Large intestine (tissue), 3 donors: Measurements from ENCODE around the gene PRDX2. TPM values are rescaled to one million over a fixed set of nuclear protein-coding genes. Genes with fewer than 3 reads are reported as not detected.

ENCODE experiments used
- DNase-seq, 2 donors: peaks; one replicate each; pipeline versions ENCODE4 v3.0.0 to v3.0.0-alpha.2; 2013
- H3K27ac ChIP-seq: one replicate; pipeline ENCODE4 v1.5.1; 2013; ENCODE audit warnings: low read length
- H3K27me3 ChIP-seq: 2 replicates; pipeline ENCODE4 v1.6.1; 2013; ENCODE audit warnings: low read length; ENCODE audit not compliant: control insufficient read depth, insufficient read depth
- H3K36me3 ChIP-seq: 2 replicates; pipeline ENCODE4 v1.6.1; 2013; ENCODE audit warnings: low read length; ENCODE audit not compliant: control insufficient read depth, insufficient read depth
- H3K4me1 ChIP-seq: one replicate; pipeline ENCODE4 v1.6.1; 2013; ENCODE audit warnings: low read length; ENCODE audit not compliant: control insufficient read depth, insufficient read depth
- H3K4me3 ChIP-seq: one replicate; pipeline ENCODE4 v1.5.1; 2013; ENCODE audit warnings: low read length
- H3K9me3 ChIP-seq: one replicate; pipeline ENCODE4 v1.6.1; 2013; ENCODE audit warnings: mild to moderate bottlenecking, low read depth, low read length, moderate library complexity; ENCODE audit not compliant: control insufficient read depth
- WGBS: methylation state at CpG from one replicate; pipeline ENCODE4 v1.1.5; 2013; ENCODE audit warnings: low lambda C conversion rate; ENCODE audit not compliant: insufficient coverage; 5-methylcytosine and 5-hydroxymethylcytosine counted together
- polyA plus RNA-seq: library from polyadenylated mRNA; unstranded; fragments of 120-200 nt; gene quantifications from one replicate; pipeline ENCODE4 v1.2.1, GENCODE V29; 2013

The PRDX2 gene
- polyA plus RNA-seq, 1 donor, result 271 TPM

GRCh38 chr19:12840091-12841079 lies 38.8 kb upstream of the PRDX2 start:
- peaks cover 17% of the 10 kb centered on the region for H3K9me3 ChIP-seq
- DNase-seq, result peak; percentile 35 to 45
- H3K27ac ChIP-seq, result no peak overlapping the region
- H3K4me3 ChIP-seq, result peak overlapping the region; percentile 6
- H3K36me3 ChIP-seq, result no peaks in the 10 kb centered on the region
- no CpG with 5 or more reads among the region's 43 CpGs for WGBS
- H3K27me3 ChIP-seq, result peaks cover 80% of the 10 kb centered on the region
- H3K4me1 ChIP-seq, result peaks cover 9% of the 10 kb centered on the region

GRCh38 chr19:12838886-12839756 lies 37.5 kb upstream of the PRDX2 start:
- WGBS, result no CpG with 5 or more reads among the region's 21 CpGs
- Histone ChIP-seq H3K36me3 (no peaks in the 10 kb centered on the region), H3K9me3 (peaks cover 24% of the 10 kb centered on the region), H3K27me3 (peaks cover 89% of the 10 kb centered on the region), H3K4me3 (peak overlapping the region; percentile 31), H3K4me1 (peaks cover 9% of the 10 kb centered on the region), H3K27ac (no peak overlapping the region)
- DNase-seq, result no peak

DNA sequence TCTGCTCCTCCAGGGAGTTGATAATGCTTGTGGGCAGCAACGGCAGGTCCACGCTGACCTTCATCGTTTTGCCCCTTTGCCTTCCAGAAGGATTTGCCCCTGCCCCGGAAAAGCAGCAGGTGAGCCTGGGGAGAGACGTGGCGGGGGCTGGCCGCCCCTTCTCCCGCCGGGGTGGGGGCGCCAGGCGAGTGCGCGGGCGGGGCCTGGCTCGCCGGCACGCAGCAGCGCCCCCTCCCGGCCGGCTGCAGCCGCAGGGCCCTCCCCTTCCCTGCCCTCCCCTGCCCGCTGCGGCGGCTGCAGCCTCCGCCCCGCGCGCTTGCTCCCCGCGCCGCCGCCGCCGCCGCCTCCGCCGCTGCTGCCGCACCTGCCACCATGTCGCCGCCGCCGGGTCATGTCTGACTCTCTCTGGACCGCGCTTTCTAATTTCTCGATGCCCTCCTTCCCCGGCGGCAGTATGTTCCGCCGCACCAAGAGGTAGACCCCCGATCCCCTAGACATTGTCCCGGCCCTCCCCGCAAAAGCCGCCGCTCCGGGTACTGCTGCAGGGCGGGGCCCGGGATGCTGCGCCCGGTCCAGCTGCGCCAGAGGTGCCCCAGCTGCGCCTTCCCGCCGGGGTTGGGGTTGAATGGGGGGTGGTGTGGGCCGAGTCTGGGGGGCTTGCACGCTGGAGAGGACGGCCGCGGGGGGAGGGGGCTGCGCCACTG lies 36.7 kb upstream of the PRDX2 start, which contains the start of gene MAST1:
TSS of gene MAST1 (plus strand) at position 334 of the 704 bp plus-strand sequence. CDS start at position 392, 58 bp downstream.
- peak within 1 kb of the TSS; percentile 31 for H3K4me3 ChIP-seq
- peak in 1 of 2 donors; percentile 43 for DNase-seq
- H3K9me3 ChIP-seq, result peaks cover 25% of the 10 kb centered on the region
- H3K4me1 ChIP-seq, result peaks cover 9% of the 10 kb centered on the region
- H3K36me3 ChIP-seq, result no peaks in the 10 kb centered on the region
- no peak within 1 kb of the TSS for H3K27ac ChIP-seq
- no CpG with 5 or more reads among the region's 69 CpGs for WGBS
- H3K27me3 ChIP-seq, result peaks cover 92% of the 10 kb centered on the region

- DNase-seq, result no peak
- Histone ChIP-seq H3K27ac (no peak overlapping the region), H3K36me3 (no peaks in the 10 kb centered on the region), H3K4me3 (no peak overlapping the region), H3K9me3 (peaks cover 27% of the 10 kb centered on the region), H3K4me1 (peaks cover 9% of the 10 kb centered on the region), H3K27me3 (peaks cover 95% of the 10 kb centered on the region)
- WGBS, result 80% methylated on average over 2 of the region's 4 CpGs
Observed at GRCh38 chr19:12837225-12837624, 35.6 kb upstream of the PRDX2 start.

- Histone ChIP-seq H3K27ac (no peak overlapping the region), H3K4me1 (peaks cover 9% of the 10 kb centered on the region), H3K9me3 (peaks cover 27% of the 10 kb centered on the region), H3K36me3 (no peaks in the 10 kb centered on the region), H3K4me3 (no peak overlapping the region), H3K27me3 (peaks cover 94% of the 10 kb centered on the region)
- no peak for DNase-seq
- no CpG with 5 or more reads among the region's 6 CpGs for WGBS
Observed at GRCh38 chr19:12836529-12836863, 34.9 kb upstream of the PRDX2 start.

DNA sequence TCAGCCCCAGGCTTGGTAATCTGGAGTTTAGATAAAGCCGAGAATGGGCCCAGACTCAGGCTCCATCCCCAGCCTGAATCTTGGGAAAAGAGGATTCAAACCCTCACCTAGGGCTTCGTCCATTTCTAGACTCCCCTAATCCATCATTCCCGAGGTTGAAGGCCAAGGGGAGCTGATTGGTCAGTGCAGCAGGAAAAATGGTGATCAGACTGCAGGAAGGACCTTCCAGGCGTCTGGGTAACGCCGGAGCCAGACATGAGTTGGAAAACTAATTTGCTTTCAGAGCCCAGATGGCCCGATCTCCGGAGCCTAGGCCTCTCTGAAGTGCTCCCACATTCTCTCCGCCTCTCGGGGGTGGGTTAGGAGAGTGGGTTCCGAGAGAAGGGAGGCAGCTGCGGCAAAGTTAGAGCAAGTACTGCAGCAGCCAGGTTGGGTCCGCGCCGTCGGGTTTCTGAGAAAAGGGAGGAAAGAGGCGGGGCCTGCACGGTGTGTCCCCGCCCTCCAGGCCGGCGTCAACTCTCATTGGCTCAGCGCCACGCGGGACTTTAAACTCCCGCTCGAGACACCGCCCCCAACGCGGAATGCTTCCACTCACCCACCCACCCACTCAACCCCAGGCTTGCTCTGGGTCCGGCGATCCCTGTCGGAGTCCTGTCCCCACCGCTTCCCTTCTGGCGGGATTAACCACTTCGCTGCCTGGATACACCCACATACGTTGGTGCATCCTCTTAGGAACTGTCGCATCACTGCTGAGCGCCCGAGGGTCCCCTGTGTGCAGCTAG lies 33.6 kb upstream of the PRDX2 start:
- H3K4me1 ChIP-seq, result no peaks in the 10 kb centered on the region
- H3K9me3 ChIP-seq, result peaks cover 17% of the 10 kb centered on the region
- DNase-seq, result peak in 1 of 2 donors; percentile 31
- no peak overlapping the region for H3K27ac ChIP-seq
- no peak overlapping the region for H3K4me3 ChIP-seq
- peaks cover 90% of the 10 kb centered on the region for H3K27me3 ChIP-seq
- no peaks in the 10 kb centered on the region for H3K36me3 ChIP-seq
- no CpG with 5 or more reads among the region's 39 CpGs for WGBS

DNA sequence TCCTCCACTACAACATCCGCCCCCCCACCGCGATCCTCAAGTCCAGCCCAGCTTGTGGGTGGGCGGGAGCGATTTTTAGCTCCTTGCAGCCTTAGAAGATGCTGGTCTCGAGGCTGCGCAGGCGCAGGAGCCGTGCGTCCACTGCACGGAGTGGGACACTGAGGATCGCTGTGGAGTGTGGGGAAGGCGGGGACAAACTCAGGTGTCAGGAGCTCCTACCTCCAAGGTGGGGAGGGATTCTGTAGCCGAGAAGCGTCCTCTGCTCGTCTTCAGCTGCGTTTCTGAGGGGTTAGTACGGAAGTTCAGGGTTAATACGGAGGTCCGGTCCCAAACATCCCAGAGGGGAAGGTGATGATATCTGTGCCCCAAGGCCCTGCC lies 33.0 kb upstream of the PRDX2 start, which contains the start of gene RTBDN:
TSS of gene RTBDN (minus strand) at position 14 of the 378 bp plus-strand sequence. CDS start 4,600 bp downstream, outside the sequence.
- peaks cover 17% of the 10 kb centered on the region for H3K9me3 ChIP-seq
- no peaks in the 10 kb centered on the region for H3K4me1 ChIP-seq
- DNase-seq, result no peak
- no peak within 1 kb of the TSS for H3K27ac ChIP-seq
- peaks cover 90% of the 10 kb centered on the region for H3K27me3 ChIP-seq
- no CpG with 5 or more reads among the region's 20 CpGs for WGBS
- no peaks in the 10 kb centered on the region for H3K36me3 ChIP-seq
- peak within 1 kb of the TSS; percentile 24 for H3K4me3 ChIP-seq

GRCh38 chr19:12833738-12834565 lies 32.4 kb upstream of the PRDX2 start:
- no peaks in the 10 kb centered on the region for H3K4me1 ChIP-seq
- DNase-seq, result peak in 1 of 2 donors; percentile 20
- peaks cover 84% of the 10 kb centered on the region for H3K27me3 ChIP-seq
- H3K36me3 ChIP-seq, result no peaks in the 10 kb centered on the region
- no peak overlapping the region for H3K27ac ChIP-seq
- peaks cover 17% of the 10 kb centered on the region for H3K9me3 ChIP-seq
- H3K4me3 ChIP-seq, result peak overlapping the region; percentile 24
- WGBS, result no CpG with 5 or more reads among the region's 87 CpGs

- Histone ChIP-seq H3K4me3 (no peak overlapping the region), H3K27me3 (peaks cover 82% of the 10 kb centered on the region), H3K27ac (no peak overlapping the region), H3K9me3 (peaks cover 13% of the 10 kb centered on the region), H3K36me3 (no peaks in the 10 kb centered on the region), H3K4me1 (peaks cover 3% of the 10 kb centered on the region)
- DNase-seq, result no peak
- WGBS, result no CpG with 5 or more reads among the region's 5 CpGs
Observed at GRCh38 chr19:12833418-12833737, 31.8 kb upstream of the PRDX2 start.
